ENCODE results near the gene DNAJB8.

The DNAJB8 gene

DNA sequence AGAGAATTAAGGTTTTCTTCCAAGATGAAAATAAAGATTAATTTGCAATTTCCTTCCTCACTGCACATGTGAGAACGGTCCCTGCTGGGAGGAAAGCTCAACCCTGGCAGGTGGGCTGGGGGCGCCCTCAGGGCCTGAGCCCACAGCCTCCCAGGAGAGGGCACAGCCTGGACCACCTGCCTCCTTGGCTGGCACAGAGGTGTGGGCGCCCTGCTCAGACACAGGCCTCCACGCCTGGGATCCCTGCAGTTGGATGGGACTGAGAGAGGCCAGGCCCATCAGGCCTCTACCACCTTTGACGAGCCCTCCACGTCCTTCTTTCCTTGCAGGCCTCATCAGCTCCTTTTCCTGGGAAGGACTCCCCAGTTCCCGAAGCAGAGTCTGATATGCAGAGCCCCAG, 46.4 kb downstream of the DNAJB8 start:
- no peak overlapping the region for H3K4me2 ChIP-seq (ENCODE audit: low read length)
- no peak overlapping the region for H3K4me3 ChIP-seq (ENCODE audit: low read length)
- H3K36me3 ChIP-seq (ENCODE audit: insufficient read depth, low read length), result no peaks in the 10 kb centered on the region
- no peaks in the 10 kb centered on the region for H3K9me3 ChIP-seq (replicated peaks; ENCODE audit: low read length)
- peaks cover 17% of the 10 kb centered on the region for H3K4me1 ChIP-seq (ENCODE audit: control insufficient read depth, insufficient read depth, low read length)
- H3K9ac ChIP-seq (ENCODE audit: low read depth, low read length), result no peak overlapping the region
- H3K27me3 ChIP-seq (ENCODE audit: control insufficient read depth, insufficient read depth, low read length), result peaks cover 8% of the 10 kb centered on the region

- H3K4me1 ChIP-seq (ENCODE audit: control insufficient read depth, insufficient read depth, low read length), result peaks cover 13% of the 10 kb centered on the region
- no peak overlapping the region for H3K4me2 ChIP-seq (ENCODE audit: low read length)
- no peaks in the 10 kb centered on the region for H3K9me3 ChIP-seq (replicated peaks; ENCODE audit: low read length)
- no peak overlapping the region for H3K9ac ChIP-seq (ENCODE audit: low read depth, low read length)
- no peaks in the 10 kb centered on the region for H3K36me3 ChIP-seq (ENCODE audit: insufficient read depth, low read length)
- H3K27me3 ChIP-seq (ENCODE audit: control insufficient read depth, insufficient read depth, low read length), result no peaks in the 10 kb centered on the region
- no peak overlapping the region for H3K4me3 ChIP-seq (ENCODE audit: low read length)
These were observed 47.4 kb downstream of the DNAJB8 start for GRCh38 chr3:128419311-128419710.

DNA sequence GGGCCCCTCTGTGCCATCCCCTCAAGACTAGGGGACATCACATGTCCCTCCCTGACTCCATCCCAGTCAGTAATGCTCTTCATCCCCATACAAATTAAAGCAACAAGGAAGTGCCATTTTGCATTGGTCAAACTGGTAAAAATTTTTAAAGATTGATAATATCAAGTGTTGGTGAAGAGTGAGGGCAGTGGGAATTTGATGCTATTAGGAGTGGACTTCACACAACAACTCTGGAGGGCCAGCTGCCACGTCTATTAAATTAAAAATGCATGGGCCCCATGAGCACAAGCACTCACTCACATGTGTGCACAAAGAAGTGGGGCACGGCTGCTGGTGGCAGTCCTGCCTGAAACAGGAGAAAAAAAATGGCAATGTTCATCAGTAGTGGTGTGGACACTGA, 47.8 kb downstream of the DNAJB8 start:
- Histone ChIP-seq H3K9me3 (replicated peaks; ENCODE audit: low read length) (no peaks in the 10 kb centered on the region), H3K36me3 (ENCODE audit: insufficient read depth, low read length) (no peaks in the 10 kb centered on the region), H3K4me2 (ENCODE audit: low read length) (no peak overlapping the region), H3K27me3 (ENCODE audit: control insufficient read depth, insufficient read depth, low read length) (no peaks in the 10 kb centered on the region), H3K4me1 (ENCODE audit: control insufficient read depth, insufficient read depth, low read length) (peaks cover 10% of the 10 kb centered on the region), H3K4me3 (ENCODE audit: low read length) (no peak overlapping the region), H3K9ac (ENCODE audit: low read depth, low read length) (no peak overlapping the region)

DNA sequence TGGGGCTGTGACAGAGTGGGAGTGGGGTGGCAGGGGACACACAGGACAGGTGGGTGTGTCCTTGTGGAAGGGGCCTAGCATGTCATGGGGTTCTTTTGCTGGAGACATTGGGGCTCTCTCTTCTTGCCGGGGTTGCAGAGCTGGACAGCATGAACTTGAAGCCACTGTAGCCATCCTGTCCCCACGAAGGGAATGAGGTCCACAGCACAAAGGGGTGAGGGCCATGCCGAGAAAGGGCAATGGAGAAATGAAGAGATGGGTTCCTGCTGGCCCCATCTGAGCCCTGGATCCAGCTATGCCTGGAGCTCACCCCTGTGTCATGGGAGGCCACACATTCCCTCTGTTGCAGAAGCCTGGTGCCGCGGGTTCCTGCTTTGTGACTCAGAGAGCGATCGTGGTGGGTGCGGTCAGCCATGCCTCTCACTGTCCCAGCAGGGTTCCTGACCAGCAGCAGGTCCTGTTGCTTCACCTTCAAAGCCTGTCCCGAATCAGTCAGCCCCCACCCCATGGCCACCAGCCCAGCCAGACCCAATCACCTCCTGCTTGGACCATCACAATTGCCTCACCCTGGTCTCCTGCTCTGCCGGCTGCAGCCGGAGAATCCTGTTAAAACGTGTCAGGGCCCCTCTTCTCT, 50.0 kb downstream of the DNAJB8 start:
- H3K4me2 ChIP-seq (ENCODE audit: low read length), result no peak overlapping the region
- H3K36me3 ChIP-seq (ENCODE audit: insufficient read depth, low read length), result no peaks in the 10 kb centered on the region
- H3K9me3 ChIP-seq (replicated peaks; ENCODE audit: low read length), result no peaks in the 10 kb centered on the region
- peaks cover 10% of the 10 kb centered on the region for H3K4me1 ChIP-seq (ENCODE audit: control insufficient read depth, insufficient read depth, low read length)
- H3K9ac ChIP-seq (ENCODE audit: low read depth, low read length), result no peak overlapping the region
- no peak overlapping the region for H3K4me3 ChIP-seq (ENCODE audit: low read length)
- H3K27me3 ChIP-seq (ENCODE audit: control insufficient read depth, insufficient read depth, low read length), result no peaks in the 10 kb centered on the region

DNA sequence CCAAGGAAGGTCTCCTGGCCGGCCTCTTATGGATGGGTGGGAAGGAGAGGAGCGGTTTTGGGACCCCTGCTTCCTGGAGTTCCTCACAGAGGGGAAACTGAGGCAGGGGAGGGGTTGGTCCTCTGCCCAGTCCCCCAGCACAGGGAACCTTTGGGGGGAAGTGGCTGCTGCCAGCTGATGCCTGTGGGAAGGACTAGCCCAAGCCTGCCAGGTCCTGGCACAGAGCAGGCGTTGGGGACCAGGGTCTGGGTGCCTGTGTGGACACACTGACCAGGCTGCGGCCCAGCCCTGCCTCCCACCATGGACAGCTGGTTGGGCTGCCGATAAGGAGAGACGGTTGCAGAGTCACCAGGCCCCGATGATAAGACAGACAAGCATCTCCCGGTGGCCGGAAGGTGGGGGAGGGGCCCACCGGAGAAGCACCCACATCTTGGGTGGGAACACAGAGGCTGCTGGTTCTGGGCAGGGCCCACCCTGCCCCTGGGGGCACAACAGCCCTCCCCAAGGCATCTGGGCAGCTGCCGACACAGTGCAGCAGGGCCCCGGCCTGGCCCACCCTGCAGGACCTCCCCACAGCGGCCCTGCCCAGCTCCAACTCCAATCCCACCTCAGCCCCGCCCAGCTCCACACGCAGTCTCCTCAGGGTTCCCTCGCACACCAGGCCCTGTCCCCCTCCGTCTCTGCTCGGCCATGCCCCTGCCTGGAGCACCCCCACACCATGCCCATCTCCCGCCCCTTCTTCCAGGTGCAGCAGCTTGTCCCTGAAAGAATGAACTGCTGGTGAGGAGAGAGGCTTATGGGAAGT, 50.7 kb downstream of the DNAJB8 start:
- Histone ChIP-seq H3K9me3 (replicated peaks; ENCODE audit: low read length) (no peaks in the 10 kb centered on the region), H3K4me1 (ENCODE audit: control insufficient read depth, insufficient read depth, low read length) (peaks cover 10% of the 10 kb centered on the region), H3K4me2 (ENCODE audit: low read length) (no peak overlapping the region), H3K27me3 (ENCODE audit: control insufficient read depth, insufficient read depth, low read length) (no peaks in the 10 kb centered on the region), H3K4me3 (ENCODE audit: low read length) (no peak overlapping the region), H3K9ac (ENCODE audit: low read depth, low read length) (no peak overlapping the region), H3K36me3 (ENCODE audit: insufficient read depth, low read length) (no peaks in the 10 kb centered on the region)

DNA sequence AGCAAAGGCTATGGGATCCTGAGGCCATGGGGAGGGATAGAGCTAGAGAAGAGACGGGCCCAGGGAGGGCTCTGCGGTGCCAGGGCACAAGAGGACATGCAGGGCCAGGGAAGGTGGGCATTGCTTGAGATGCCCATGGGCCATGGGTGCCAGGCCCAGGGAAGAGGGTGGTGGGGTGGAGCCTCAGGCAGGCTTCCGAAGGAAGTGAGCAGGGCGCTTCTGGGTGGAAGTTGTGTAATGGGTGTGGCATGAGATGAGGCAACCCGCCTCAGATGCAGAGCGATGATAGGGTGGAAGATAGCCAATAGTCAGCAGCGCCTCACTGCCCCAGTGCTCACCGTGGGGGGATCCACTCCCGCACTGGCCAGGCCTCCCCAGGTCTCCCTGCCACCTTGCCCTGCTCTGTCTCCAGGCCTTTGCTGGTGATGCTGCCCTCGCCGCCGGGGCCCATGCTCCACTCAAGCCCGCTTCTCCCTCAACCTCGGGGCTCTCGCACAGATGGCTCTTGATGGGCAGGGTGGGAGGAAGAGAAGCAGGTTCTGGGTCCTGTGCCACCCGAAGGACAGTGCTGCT, 51.4 kb downstream of the DNAJB8 start:
- Histone ChIP-seq H3K27me3 (ENCODE audit: control insufficient read depth, insufficient read depth, low read length) (no peaks in the 10 kb centered on the region), H3K4me2 (ENCODE audit: low read length) (no peak overlapping the region), H3K4me3 (ENCODE audit: low read length) (no peak overlapping the region), H3K9me3 (replicated peaks; ENCODE audit: low read length) (no peaks in the 10 kb centered on the region), H3K4me1 (ENCODE audit: control insufficient read depth, insufficient read depth, low read length) (peaks cover 10% of the 10 kb centered on the region), H3K36me3 (ENCODE audit: insufficient read depth, low read length) (no peaks in the 10 kb centered on the region), H3K9ac (ENCODE audit: low read depth, low read length) (no peak overlapping the region)

- Histone ChIP-seq H3K4me3 (ENCODE audit: low read length) (no peak overlapping the region), H3K4me1 (ENCODE audit: control insufficient read depth, insufficient read depth, low read length) (peaks cover 10% of the 10 kb centered on the region), H3K36me3 (ENCODE audit: insufficient read depth, low read length) (no peaks in the 10 kb centered on the region), H3K9ac (ENCODE audit: low read depth, low read length) (no peak overlapping the region), H3K27me3 (ENCODE audit: control insufficient read depth, insufficient read depth, low read length) (no peaks in the 10 kb centered on the region), H3K9me3 (replicated peaks; ENCODE audit: low read length) (no peaks in the 10 kb centered on the region), H3K4me2 (ENCODE audit: low read length) (no peak overlapping the region)
These were observed 53.1 kb downstream of the DNAJB8 start for GRCh38 chr3:128413413-128414205.

GRCh38 chr3:128413003-128413370, 53.7 kb downstream of the DNAJB8 start:
- Histone ChIP-seq H3K4me3 (ENCODE audit: low read length) (no peak overlapping the region), H3K9me3 (replicated peaks; ENCODE audit: low read length) (no peaks in the 10 kb centered on the region), H3K4me2 (ENCODE audit: low read length) (no peak overlapping the region), H3K9ac (ENCODE audit: low read depth, low read length) (no peak overlapping the region), H3K27me3 (ENCODE audit: control insufficient read depth, insufficient read depth, low read length) (no peaks in the 10 kb centered on the region), H3K36me3 (ENCODE audit: insufficient read depth, low read length) (no peaks in the 10 kb centered on the region), H3K4me1 (ENCODE audit: control insufficient read depth, insufficient read depth, low read length) (peaks cover 10% of the 10 kb centered on the region)
